Tibial nerve (tissue), 4 donors: ENCODE results near the gene NEGR1.

Experiments used
- EP300 ChIP-seq, 2 donors: sonication (generic); formaldehyde crosslinking; IDR thresholded peaks; one replicate each; pipeline ENCODE4 v1.6.1; 2017; ENCODE audit warnings: antibody characterized with exemption in 2 of 2, mild to moderate bottlenecking in 1 of 2
- POLR2A ChIP-seq, 2 donors: fragments of 450-650 bp; IDR thresholded peaks; one replicate each; pipeline ENCODE4 v1.6.1; 2017; ENCODE audit warnings: antibody characterized with exemption in 2 of 2, mild to moderate bottlenecking in 2 of 2, moderate library complexity in 2 of 2
- TF ChIP-seq, protein P1 (sequence below), 5 experiments: fragments of 200-600 bp in 3 of 5; fragments of 450-650 bp in 2 of 5; sonication (generic) in 3 of 5; IDR thresholded peaks; one replicate each; pipeline ENCODE4 v1.5.1; 2016 to 2019; ENCODE audit warnings: antibody characterized with exemption in 5 of 5, mild to moderate bottlenecking in 3 of 5, moderate library complexity in 2 of 5

DNA sequence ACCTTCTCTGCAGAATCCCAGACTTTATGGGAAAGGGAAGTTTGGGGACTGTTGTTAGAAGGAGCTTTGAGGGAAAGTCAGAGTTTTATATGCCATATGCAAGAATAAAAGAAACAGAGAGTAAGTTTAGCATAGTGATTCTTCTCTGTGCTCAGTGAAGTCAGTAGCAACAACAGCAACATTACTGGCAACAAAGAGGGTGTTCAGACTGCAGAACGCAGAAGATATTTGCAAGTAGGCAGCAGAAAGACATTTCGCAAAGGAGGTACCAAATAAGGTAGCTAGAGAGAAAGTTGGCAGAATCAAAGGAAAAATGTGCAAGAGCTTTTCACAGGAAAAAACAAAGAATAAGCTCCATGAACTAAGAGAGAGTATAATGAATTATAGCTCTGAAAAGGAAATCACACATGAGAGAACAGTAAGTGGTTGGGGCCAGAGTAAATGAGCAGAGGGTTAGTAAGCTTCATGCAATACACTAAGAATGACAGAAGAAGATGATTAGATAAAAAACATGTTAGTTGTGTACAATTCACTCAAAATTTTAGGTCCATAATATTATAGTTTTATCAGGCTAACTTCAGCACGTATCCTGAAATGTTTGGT, 98.1 kb downstream of the NEGR1 start:
- TF ChIP-seq, protein P1, sequence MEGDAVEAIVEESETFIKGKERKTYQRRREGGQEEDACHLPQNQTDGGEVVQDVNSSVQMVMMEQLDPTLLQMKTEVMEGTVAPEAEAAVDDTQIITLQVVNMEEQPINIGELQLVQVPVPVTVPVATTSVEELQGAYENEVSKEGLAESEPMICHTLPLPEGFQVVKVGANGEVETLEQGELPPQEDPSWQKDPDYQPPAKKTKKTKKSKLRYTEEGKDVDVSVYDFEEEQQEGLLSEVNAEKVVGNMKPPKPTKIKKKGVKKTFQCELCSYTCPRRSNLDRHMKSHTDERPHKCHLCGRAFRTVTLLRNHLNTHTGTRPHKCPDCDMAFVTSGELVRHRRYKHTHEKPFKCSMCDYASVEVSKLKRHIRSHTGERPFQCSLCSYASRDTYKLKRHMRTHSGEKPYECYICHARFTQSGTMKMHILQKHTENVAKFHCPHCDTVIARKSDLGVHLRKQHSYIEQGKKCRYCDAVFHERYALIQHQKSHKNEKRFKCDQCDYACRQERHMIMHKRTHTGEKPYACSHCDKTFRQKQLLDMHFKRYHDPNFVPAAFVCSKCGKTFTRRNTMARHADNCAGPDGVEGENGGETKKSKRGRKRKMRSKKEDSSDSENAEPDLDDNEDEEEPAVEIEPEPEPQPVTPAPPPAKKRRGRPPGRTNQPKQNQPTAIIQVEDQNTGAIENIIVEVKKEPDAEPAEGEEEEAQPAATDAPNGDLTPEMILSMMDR (IDR thresholded peaks at IDR 0.05): no peak
- TF ChIP-seq POLR2A (IDR thresholded peaks at IDR 0.05) (no peak), EP300 (IDR thresholded peaks at IDR 0.05) (peak in 1 of 2 donors; percentile 69)
